ENCODE data around the gene KRTAP4-9.
"Not testable (repeated sequence)": the region's sequence is repeated elsewhere in the genome, so short reads cannot be mapped to it uniquely, and the experiment has no call there.

GRCh38 chr17:41117846-41118386 is 12.7 kb downstream of the KRTAP4-9 start, which contains the start of gene KRTAP4-11:
- not testable (repeated sequence) for TF ChIP-seq POLR2A (IDR thresholded peaks at IDR 0.05; ENCODE audit: low read depth, low read length); PAX8 (IDR thresholded peaks at IDR 0.05); ZZZ3 (IDR thresholded peaks at IDR 0.05; ENCODE audit: control insufficient read depth, insufficient read length, low read depth); CEBPB (IDR thresholded peaks at IDR 0.05; ENCODE audit: borderline replicate concordance in 1 of 2, low read depth in 2 of 2, low read length in 2 of 2); RCOR1 (conservative IDR thresholded peaks at IDR 0.05; ENCODE audit: low read depth, low read length); ASH2L (IDR thresholded peaks at IDR 0.05; ENCODE audit: borderline replicate concordance, low read depth); CTCF (IDR thresholded peaks at IDR 0.05 in 2 of 3, conservative IDR thresholded peaks at IDR 0.05 in 1 of 3; ENCODE audit: control insufficient read depth in 2 of 3, extremely low read depth in 1 of 3, insufficient read depth in 1 of 3, low read depth in 3 of 3, low read length in 3 of 3); MAX (IDR thresholded peaks at IDR 0.05; ENCODE audit: low read depth, low read length); E2F4 (IDR thresholded peaks at IDR 0.05; ENCODE audit: low read depth, low read length)
